Astrocyte of the cerebellum (primary cell): ENCODE results near the gene MTHFD1L.

Experiments
- DNase-seq: peaks from one replicate; pipeline ENCODE4 v3.0.0-alpha.2; 2011; ENCODE audit warnings: low read depth
- H3K4me3 ChIP-seq: 2 replicates; pipeline ENCODE4 v1.5.1; 2011; ENCODE audit warnings: mild to moderate bottlenecking, low read depth, low read length, moderate library complexity
- in situ Hi-C: cut with HindIII; loops from 2 replicates; pipeline ENCODE4 v1.10.0; 2017; ENCODE audit warnings: low sequenced_read_pairs
- TF ChIP-seq, protein P1 (sequence below): IDR thresholded peaks from 2 replicates; pipeline ENCODE4 v1.5.1; 2012; ENCODE audit warnings: low read length, low read depth, moderate library complexity, mild to moderate bottlenecking; ENCODE audit errors: missing control alignments

Gene MTHFD1L

GRCh38 chr6:151073701-151074100 lies 208.2 kb downstream of the MTHFD1L start:
- in situ Hi-C loops = no loop called here
- no peak overlapping the region for H3K4me3 ChIP-seq
- DNase-seq = no peak
- TF ChIP-seq, protein P1, sequence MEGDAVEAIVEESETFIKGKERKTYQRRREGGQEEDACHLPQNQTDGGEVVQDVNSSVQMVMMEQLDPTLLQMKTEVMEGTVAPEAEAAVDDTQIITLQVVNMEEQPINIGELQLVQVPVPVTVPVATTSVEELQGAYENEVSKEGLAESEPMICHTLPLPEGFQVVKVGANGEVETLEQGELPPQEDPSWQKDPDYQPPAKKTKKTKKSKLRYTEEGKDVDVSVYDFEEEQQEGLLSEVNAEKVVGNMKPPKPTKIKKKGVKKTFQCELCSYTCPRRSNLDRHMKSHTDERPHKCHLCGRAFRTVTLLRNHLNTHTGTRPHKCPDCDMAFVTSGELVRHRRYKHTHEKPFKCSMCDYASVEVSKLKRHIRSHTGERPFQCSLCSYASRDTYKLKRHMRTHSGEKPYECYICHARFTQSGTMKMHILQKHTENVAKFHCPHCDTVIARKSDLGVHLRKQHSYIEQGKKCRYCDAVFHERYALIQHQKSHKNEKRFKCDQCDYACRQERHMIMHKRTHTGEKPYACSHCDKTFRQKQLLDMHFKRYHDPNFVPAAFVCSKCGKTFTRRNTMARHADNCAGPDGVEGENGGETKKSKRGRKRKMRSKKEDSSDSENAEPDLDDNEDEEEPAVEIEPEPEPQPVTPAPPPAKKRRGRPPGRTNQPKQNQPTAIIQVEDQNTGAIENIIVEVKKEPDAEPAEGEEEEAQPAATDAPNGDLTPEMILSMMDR = no peak

DNA sequence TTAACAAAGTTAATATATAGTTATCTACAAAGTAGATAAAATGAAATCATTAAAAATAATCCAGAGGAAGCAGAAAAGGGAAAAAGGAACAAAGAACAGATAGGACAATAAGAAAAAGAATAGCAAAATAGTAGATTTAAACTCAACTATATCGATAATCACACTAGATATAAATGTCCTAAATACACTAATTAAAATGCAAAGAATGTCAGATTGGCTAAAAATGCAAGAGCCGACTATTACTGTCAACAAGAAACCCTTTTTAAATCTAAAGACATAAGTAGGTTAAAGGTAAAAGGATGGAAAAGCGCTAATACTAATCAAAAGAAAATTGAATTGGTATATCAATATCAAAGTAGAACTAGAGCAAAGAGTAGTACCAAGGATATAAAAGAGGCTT lies 209.5 kb downstream of the MTHFD1L start:
- no peak overlapping the region for H3K4me3 ChIP-seq
- no peak for DNase-seq
- in situ Hi-C loops = no loop called here
- TF ChIP-seq, protein P1 = no peak

DNA sequence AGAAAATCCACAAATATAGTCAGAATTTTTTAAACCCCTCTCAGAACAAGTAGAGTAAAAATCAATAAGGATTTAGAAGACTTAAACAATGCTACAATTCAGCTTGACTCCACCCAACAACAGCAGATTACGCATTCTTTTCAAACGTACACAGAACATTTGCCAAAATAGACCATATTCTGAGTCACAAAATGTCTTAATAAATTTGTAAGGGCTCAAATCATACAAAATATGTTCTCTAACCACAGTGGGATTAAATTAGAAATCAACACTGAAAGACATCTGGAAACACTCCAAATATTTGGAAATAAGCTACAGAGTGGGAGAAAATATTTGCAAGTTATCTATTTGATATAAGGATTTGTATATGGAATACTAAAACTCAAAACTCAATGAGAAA lies 210.0 kb downstream of the MTHFD1L start:
- in situ Hi-C loops = no loop called here
- H3K4me3 ChIP-seq = no peak overlapping the region
- no peak for DNase-seq
- TF ChIP-seq, protein P1 = no peak

GRCh38 chr6:151075930-151076555 lies 210.5 kb downstream of the MTHFD1L start:
- in situ Hi-C loops = no loop called here
- DNase-seq = no peak
- no peak overlapping the region for H3K4me3 ChIP-seq
- TF ChIP-seq, protein P1 = no peak

DNA sequence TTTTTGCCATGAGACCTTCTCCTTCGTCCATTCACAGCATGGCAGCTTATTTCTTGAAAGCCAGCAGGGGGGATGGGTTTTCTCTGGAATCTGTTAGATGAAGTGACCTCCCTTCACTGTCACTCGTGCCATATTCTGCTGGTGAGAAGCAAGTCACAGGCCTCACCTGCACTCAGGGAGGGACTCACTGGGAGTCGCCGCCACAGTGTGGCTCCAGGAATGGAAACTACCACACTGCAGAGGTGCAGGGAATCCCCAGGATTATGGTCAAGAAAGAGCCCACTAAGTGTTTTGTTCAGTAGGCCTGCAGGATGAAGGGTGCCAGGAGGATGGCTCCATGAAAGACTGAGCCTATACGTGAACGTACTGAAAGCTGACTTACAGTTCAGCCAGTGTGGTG lies 213.2 kb downstream of the MTHFD1L start:
- no peak overlapping the region for H3K4me3 ChIP-seq
- in situ Hi-C loops = no loop called here
- TF ChIP-seq, protein P1 = no peak
- DNase-seq = no peak

- in situ Hi-C loops = no loop called here
- TF ChIP-seq, protein P1 = no peak
- no peak for DNase-seq
- no peak overlapping the region for H3K4me3 ChIP-seq
Measured at GRCh38 chr6:151081656-151082055, 216.2 kb downstream of the MTHFD1L start.

DNA sequence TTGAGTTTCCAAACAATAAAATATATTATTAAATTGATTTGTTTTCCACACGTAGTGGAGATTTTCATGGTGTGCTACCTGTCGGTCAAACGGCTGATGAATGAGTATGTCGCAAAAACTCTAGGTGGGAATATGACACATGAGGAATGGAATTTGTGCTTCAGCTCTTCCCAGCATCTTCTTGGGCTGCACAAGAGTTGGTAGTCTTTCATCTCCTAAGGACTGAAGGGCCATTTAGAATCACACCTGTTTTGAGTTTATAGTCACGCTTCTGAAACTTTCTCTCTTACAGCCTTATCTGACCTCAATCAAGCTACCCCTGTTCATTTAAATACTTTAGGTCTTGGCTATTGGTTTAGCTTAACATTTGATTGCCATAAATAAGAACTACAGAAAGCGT lies 216.6 kb downstream of the MTHFD1L start:
- in situ Hi-C loops = no loop called here
- TF ChIP-seq, protein P1 = no peak
- DNase-seq = peak; percentile 24
- H3K4me3 ChIP-seq = no peak overlapping the region
